Neural cell (in vitro differentiated cells): ENCODE data around the gene KCNQ1OT1. TPM values are rescaled to one million over a fixed set of nuclear protein-coding genes. Genes with fewer than 3 reads are reported as not detected.

Source experiments
- H2AFZ ChIP-seq: fragments of 200-600, 300-800 bp; sonication (generic), shearing (Covaris generic); 2 replicates; pipeline ENCODE4 v1.6.0; 2014; ENCODE audit warnings: low read depth, mild to moderate bottlenecking, antibody characterized with exemption, low read length, moderate library complexity
- H3F3A ChIP-seq: fragments of 200-600 bp; shearing (Covaris generic); 2 replicates; pipeline ENCODE4 v1.6.1; 2016; ENCODE audit warnings: mild to moderate bottlenecking, moderate library complexity, mixed read lengths, antibody characterized with exemption, low read length; ENCODE audit not compliant: insufficient read depth, poor library complexity, severe bottlenecking
- H3K27ac ChIP-seq: fragments of 200-600, 300-800 bp; sonication (generic), shearing (Covaris generic); 2 replicates; pipeline ENCODE4 v1.5.1; 2014; ENCODE audit warnings: mild to moderate bottlenecking, low read length, moderate library complexity
- H3K27me3 ChIP-seq: fragments of 300-800, 200-600 bp; sonication (generic), shearing (Covaris generic); 2 replicates; pipeline ENCODE4 v1.6.0; 2014; ENCODE audit warnings: mild to moderate bottlenecking, low read depth, low read length, moderate library complexity; ENCODE audit not compliant: insufficient read depth
- H3K36me3 ChIP-seq: fragments of 300-800, 200-600 bp; sonication (generic), shearing (Covaris generic); 2 replicates; pipeline ENCODE4 v1.5.1; 2014; ENCODE audit warnings: mild to moderate bottlenecking, antibody characterized with exemption, low read length, moderate library complexity; ENCODE audit not compliant: insufficient read depth
- H3K4me2 ChIP-seq: fragments of 300-800, 200-600 bp; sonication (generic), shearing (Covaris generic); 2 replicates; pipeline ENCODE4 v1.6.0; 2014; ENCODE audit warnings: mild to moderate bottlenecking, low read length
- H3K4me3 ChIP-seq: fragments of 300-800, 200-600 bp; sonication (generic), shearing (Covaris generic); 2 replicates; pipeline ENCODE4 v1.5.1; 2014; ENCODE audit warnings: mild to moderate bottlenecking, low read length, moderate library complexity
- H3K79me2 ChIP-seq: fragments of 200-600 bp; shearing (Covaris generic); replicated peaks from 2 replicates; pipeline ENCODE4 v1.6.0; 2014; ENCODE audit warnings: mild to moderate bottlenecking, low read length, moderate library complexity; ENCODE audit not compliant: insufficient read depth
- H3K9ac ChIP-seq: fragments of 300-800, 200-600 bp; sonication (generic), shearing (Covaris generic); 2 replicates; pipeline ENCODE4 v1.6.1; 2016; ENCODE audit warnings: mild to moderate bottlenecking, low read length, mixed read lengths
- H3K9me2 ChIP-seq: fragments of 200-600 bp; shearing (Covaris generic); 2 replicates; pipeline ENCODE4 v1.6.1; 2016; ENCODE audit warnings: mild to moderate bottlenecking, low read length, mixed read lengths; ENCODE audit not compliant: insufficient read depth
- H3K9me3 ChIP-seq: fragments of 200-600, 300-800 bp; sonication (generic), shearing (Covaris generic); 2 replicates; pipeline ENCODE4 v1.6.1; 2016; ENCODE audit warnings: mild to moderate bottlenecking, mixed run types, low read length, moderate library complexity, mixed read lengths
- H4K20me1 ChIP-seq: fragments of 200-600 bp; shearing (Covaris generic); 2 replicates; pipeline ENCODE4 v1.6.1; 2016; ENCODE audit warnings: mild to moderate bottlenecking, mixed run types; ENCODE audit not compliant: insufficient read depth
- CTCF ChIP-seq: fragments of 450-650 bp; IDR thresholded peaks from 2 replicates; pipeline ENCODE4 v1.5.1; 2014; ENCODE audit warnings: antibody characterized with exemption, mild to moderate bottlenecking, moderate library complexity; ENCODE audit not compliant: poor library complexity, severe bottlenecking
- MXI1 ChIP-seq: fragments of 450-650 bp; conservative IDR thresholded peaks from 2 replicates; pipeline ENCODE4 v1.6.1; 2014; ENCODE audit warnings: antibody characterized with exemption, mild to moderate bottlenecking; ENCODE audit not compliant: poor library complexity, severe bottlenecking
- POLR2AphosphoS5 ChIP-seq: IDR thresholded peaks from 2 replicates; pipeline ENCODE4 v1.6.1; 2012
- RAD21 ChIP-seq: fragments of 450-650 bp; conservative IDR thresholded peaks from 2 replicates; pipeline ENCODE4 v1.6.1; 2014; ENCODE audit warnings: antibody characterized with exemption, mild to moderate bottlenecking, moderate library complexity
- SMC3 ChIP-seq: fragments of 450-650 bp; conservative IDR thresholded peaks from 2 replicates; pipeline ENCODE4 v1.6.1; 2014; ENCODE audit warnings: antibody characterized with exemption, mild to moderate bottlenecking, moderate library complexity; ENCODE audit not compliant: poor library complexity
- TAF1 ChIP-seq: IDR thresholded peaks from 2 replicates; pipeline ENCODE4 v1.6.1; 2012; ENCODE audit warnings: low read depth
- polyA plus RNA-seq: library from polyadenylated mRNA; depleted of rRNA; stranded (reverse); fragments of >200 nt; gene quantifications from 2 replicates; pipeline ENCODE4 v1.2.3, GENCODE V29; 2014
- TF ChIP-seq, protein P1 (sequence below): IDR thresholded peaks from 2 replicates; pipeline ENCODE4 v1.6.1; 2012; ENCODE audit warnings: borderline replicate concordance

The KCNQ1OT1 gene
- polyA plus RNA-seq, 1 donor from 2014 or later, result 0.12 TPM

GRCh38 chr11:2574043-2574552 is 125.7 kb downstream of the KCNQ1OT1 start:
- no peaks in the 10 kb centered on the region for H3K79me2 ChIP-seq
- no peak for TF ChIP-seq CTCF
- TF ChIP-seq SMC3, result no peak
- no peak for TF ChIP-seq TAF1
- no peak for TF ChIP-seq POLR2AphosphoS5
- TF ChIP-seq, protein P1, sequence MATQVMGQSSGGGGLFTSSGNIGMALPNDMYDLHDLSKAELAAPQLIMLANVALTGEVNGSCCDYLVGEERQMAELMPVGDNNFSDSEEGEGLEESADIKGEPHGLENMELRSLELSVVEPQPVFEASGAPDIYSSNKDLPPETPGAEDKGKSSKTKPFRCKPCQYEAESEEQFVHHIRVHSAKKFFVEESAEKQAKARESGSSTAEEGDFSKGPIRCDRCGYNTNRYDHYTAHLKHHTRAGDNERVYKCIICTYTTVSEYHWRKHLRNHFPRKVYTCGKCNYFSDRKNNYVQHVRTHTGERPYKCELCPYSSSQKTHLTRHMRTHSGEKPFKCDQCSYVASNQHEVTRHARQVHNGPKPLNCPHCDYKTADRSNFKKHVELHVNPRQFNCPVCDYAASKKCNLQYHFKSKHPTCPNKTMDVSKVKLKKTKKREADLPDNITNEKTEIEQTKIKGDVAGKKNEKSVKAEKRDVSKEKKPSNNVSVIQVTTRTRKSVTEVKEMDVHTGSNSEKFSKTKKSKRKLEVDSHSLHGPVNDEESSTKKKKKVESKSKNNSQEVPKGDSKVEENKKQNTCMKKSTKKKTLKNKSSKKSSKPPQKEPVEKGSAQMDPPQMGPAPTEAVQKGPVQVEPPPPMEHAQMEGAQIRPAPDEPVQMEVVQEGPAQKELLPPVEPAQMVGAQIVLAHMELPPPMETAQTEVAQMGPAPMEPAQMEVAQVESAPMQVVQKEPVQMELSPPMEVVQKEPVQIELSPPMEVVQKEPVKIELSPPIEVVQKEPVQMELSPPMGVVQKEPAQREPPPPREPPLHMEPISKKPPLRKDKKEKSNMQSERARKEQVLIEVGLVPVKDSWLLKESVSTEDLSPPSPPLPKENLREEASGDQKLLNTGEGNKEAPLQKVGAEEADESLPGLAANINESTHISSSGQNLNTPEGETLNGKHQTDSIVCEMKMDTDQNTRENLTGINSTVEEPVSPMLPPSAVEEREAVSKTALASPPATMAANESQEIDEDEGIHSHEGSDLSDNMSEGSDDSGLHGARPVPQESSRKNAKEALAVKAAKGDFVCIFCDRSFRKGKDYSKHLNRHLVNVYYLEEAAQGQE, result no peak
- H3K36me3 ChIP-seq, result no peaks in the 10 kb centered on the region
- no peak overlapping the region for H3K9ac ChIP-seq
- no peak overlapping the region for H3K27ac ChIP-seq
- H3F3A ChIP-seq, result no peaks in the 10 kb centered on the region
- no peak overlapping the region for H3K4me2 ChIP-seq
- no peaks in the 10 kb centered on the region for H3K27me3 ChIP-seq
- H3K9me3 ChIP-seq, result no peaks in the 10 kb centered on the region
- H3K9me2 ChIP-seq, result no peaks in the 10 kb centered on the region
- H2AFZ ChIP-seq, result no peak overlapping the region
- H4K20me1 ChIP-seq, result no peaks in the 10 kb centered on the region
- H3K4me3 ChIP-seq, result no peak overlapping the region

- H3K27ac ChIP-seq, result no peak overlapping the region
Measured at GRCh38 chr11:2573240-2574042, 126.4 kb downstream of the KCNQ1OT1 start.

More at GRCh38 chr11:2573240-2574042, 126.4 kb downstream of the KCNQ1OT1 start:
- Histone ChIP-seq H2AFZ (no peak overlapping the region), H3K4me2 (no peak overlapping the region), H3K79me2 (no peaks in the 10 kb centered on the region), H3K27me3 (no peaks in the 10 kb centered on the region), H3K36me3 (no peaks in the 10 kb centered on the region), H3K9me2 (no peaks in the 10 kb centered on the region), H3F3A (no peaks in the 10 kb centered on the region), H3K4me3 (no peak overlapping the region), H4K20me1 (no peaks in the 10 kb centered on the region), H3K9me3 (no peaks in the 10 kb centered on the region), H3K9ac (no peak overlapping the region)
- TF ChIP-seq, protein P1, result no peak
- TF ChIP-seq TAF1, result no peak
- TF ChIP-seq POLR2AphosphoS5, result no peak
- no peak for TF ChIP-seq RAD21
- no peak for TF ChIP-seq MXI1
- TF ChIP-seq SMC3, result no peak
